Osteoblast (primary cell): Measurements from ENCODE around the gene CTNS. TPM values are rescaled to one million over a fixed set of nuclear protein-coding genes. Genes with fewer than 3 reads are reported as not detected.

Experiments
- DNase-seq: peaks from one replicate; pipeline ENCODE4 v3.0.0; 2011; ENCODE audit warnings: low spot score, mixed read lengths; ENCODE audit not compliant: insufficient read length; ENCODE audit errors: missing footprints
- H2AFZ ChIP-seq: 2 replicates; pipeline ENCODE4 v1.6.0; 2011; ENCODE audit warnings: mild to moderate bottlenecking, low read length
- H3K27ac ChIP-seq: 2 replicates; pipeline ENCODE4 v1.5.1; 2011; ENCODE audit warnings: mild to moderate bottlenecking, low read depth, low read length, moderate library complexity
- H3K27me3 ChIP-seq: 2 replicates; pipeline ENCODE4 v1.6.0; 2012; ENCODE audit warnings: mild to moderate bottlenecking, control low read depth, inconsistent platforms, low read length, moderate library complexity; ENCODE audit not compliant: insufficient read depth
- H3K36me3 ChIP-seq: 2 replicates; pipeline ENCODE4 v1.5.1; 2011; ENCODE audit warnings: mild to moderate bottlenecking, low read length, control low read depth, moderate library complexity; ENCODE audit not compliant: insufficient read depth
- H3K4me1 ChIP-seq: 2 replicates; pipeline ENCODE4 v1.5.1; 2011; ENCODE audit warnings: mild to moderate bottlenecking, low read length, control low read depth, moderate library complexity; ENCODE audit not compliant: insufficient read depth
- H3K4me2 ChIP-seq: 2 replicates; pipeline ENCODE4 v1.6.0; 2011; ENCODE audit warnings: mild to moderate bottlenecking, low read length; ENCODE audit not compliant: insufficient read depth
- H3K4me3 ChIP-seq: fragments of 200-600 bp; sonication (generic); 3 replicates; pipeline ENCODE4 v1.5.1; 2012; ENCODE audit warnings: mild to moderate bottlenecking, low read length, inconsistent platforms; ENCODE audit not compliant: insufficient read depth
- H3K79me2 ChIP-seq: 2 replicates; pipeline ENCODE4 v1.6.0; 2012; ENCODE audit warnings: mild to moderate bottlenecking, low read length, control low read depth, inconsistent platforms; ENCODE audit not compliant: insufficient read depth
- H3K9me3 ChIP-seq: 2 replicates; pipeline ENCODE4 v1.5.1; 2011; ENCODE audit warnings: low read depth, low read length, control low read depth
- H4K20me1 ChIP-seq: 2 replicates; pipeline ENCODE4 v1.6.0; 2012; ENCODE audit warnings: mild to moderate bottlenecking, low read length, control low read depth; ENCODE audit not compliant: insufficient read depth
- total RNA-seq: library from RNA; depleted of rRNA; stranded (reverse); fragments of >200 nt; gene quantifications from 2 replicates; pipeline ENCODE4 v1.2.3, GENCODE V29; 2012
- TF ChIP-seq, protein P1 (sequence below): IDR thresholded peaks from 2 replicates; pipeline ENCODE4 v1.5.1; 2011; ENCODE audit warnings: mild to moderate bottlenecking, low read depth, low read length, moderate library complexity; ENCODE audit errors: extremely low read depth

Gene CTNS
- total RNA-seq, 1 donor, result 34.7 TPM

DNA sequence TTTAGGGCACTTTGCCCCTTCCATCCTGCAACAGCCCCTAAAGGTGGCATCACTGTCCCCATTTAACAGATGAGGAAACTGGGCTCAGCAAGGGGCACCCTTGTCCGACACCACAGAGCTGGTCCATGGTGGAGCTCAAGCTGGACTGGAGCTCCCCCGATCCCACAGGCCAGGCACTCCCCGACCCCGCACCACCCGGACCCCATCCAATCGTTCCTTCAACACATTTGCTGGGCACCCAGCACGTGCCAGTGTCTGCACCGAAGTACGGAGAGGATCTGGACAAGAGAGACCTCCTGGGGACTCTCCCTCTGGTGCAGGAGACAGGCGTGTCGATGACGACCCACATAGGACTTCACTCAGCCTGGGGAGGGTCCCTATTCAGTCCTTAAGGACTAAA, 45.5 kb downstream of the CTNS start:
- H2AFZ ChIP-seq, result no peak overlapping the region
- no peaks in the 10 kb centered on the region for H3K36me3 ChIP-seq
- no peak overlapping the region for H3K27ac ChIP-seq
- peaks cover 4% of the 10 kb centered on the region for H3K27me3 ChIP-seq
- H4K20me1 ChIP-seq, result no peaks in the 10 kb centered on the region
- H3K4me1 ChIP-seq, result peaks cover 2% of the 10 kb centered on the region
- DNase-seq, result peak; percentile 70
- no peak overlapping the region for H3K4me3 ChIP-seq
- no peak overlapping the region for H3K4me2 ChIP-seq
- H3K9me3 ChIP-seq, result no peaks in the 10 kb centered on the region
- TF ChIP-seq, protein P1, sequence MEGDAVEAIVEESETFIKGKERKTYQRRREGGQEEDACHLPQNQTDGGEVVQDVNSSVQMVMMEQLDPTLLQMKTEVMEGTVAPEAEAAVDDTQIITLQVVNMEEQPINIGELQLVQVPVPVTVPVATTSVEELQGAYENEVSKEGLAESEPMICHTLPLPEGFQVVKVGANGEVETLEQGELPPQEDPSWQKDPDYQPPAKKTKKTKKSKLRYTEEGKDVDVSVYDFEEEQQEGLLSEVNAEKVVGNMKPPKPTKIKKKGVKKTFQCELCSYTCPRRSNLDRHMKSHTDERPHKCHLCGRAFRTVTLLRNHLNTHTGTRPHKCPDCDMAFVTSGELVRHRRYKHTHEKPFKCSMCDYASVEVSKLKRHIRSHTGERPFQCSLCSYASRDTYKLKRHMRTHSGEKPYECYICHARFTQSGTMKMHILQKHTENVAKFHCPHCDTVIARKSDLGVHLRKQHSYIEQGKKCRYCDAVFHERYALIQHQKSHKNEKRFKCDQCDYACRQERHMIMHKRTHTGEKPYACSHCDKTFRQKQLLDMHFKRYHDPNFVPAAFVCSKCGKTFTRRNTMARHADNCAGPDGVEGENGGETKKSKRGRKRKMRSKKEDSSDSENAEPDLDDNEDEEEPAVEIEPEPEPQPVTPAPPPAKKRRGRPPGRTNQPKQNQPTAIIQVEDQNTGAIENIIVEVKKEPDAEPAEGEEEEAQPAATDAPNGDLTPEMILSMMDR, result no peak
- H3K79me2 ChIP-seq, result no peaks in the 10 kb centered on the region

DNA sequence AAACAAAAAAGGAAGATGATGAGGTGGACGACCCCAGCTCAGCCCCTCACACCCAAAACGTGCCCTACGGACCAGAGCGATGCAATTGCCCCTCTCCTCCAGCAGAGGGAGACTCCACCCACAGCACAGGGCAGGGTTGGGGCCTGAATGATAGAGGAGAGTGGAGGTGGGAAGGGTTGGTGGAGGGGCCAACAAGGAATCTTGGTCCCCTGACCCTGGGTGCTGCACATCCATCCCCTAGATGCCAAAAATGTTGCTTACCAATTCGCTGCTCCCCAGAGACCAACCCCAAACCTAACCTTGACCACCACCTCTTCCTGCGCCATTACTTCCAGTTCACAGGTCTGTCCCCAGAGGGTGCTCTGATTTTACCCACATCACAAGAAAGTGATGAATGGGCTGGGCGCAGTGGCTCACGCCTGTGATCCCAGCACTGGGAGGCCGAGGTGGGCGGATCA, 46.5 kb downstream of the CTNS start:
- H3K27ac ChIP-seq, result no peak overlapping the region
- no peaks in the 10 kb centered on the region for H3K79me2 ChIP-seq
- no peak overlapping the region for H2AFZ ChIP-seq
- no peaks in the 10 kb centered on the region for H4K20me1 ChIP-seq
- no peak overlapping the region for H3K4me3 ChIP-seq
- no peak overlapping the region for H3K4me2 ChIP-seq
- TF ChIP-seq, protein P1, result peak; percentile 88
- H3K27me3 ChIP-seq, result peaks cover 4% of the 10 kb centered on the region
- H3K36me3 ChIP-seq, result no peaks in the 10 kb centered on the region
- H3K4me1 ChIP-seq, result peaks cover 2% of the 10 kb centered on the region
- peak; percentile 98 for DNase-seq
- H3K9me3 ChIP-seq, result no peaks in the 10 kb centered on the region

DNA sequence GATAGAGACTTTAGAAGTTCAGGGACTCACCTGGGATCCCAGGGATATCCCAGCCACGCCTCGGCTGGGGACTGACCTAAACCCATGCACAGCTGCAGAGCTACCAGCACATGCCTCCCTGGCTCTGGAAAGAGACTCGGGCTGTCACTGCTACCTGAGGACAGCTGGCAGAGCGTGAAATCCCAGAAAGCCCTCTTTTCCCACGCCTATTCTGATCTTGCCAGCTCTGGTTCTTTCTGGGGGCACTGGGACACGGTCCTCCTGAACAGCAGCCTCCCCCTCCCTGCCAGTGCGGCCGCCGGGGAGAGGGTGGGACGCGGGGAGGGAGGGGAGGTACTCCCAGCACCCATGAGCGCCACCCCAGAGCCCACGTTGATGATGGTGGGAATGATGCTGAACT, 48.6 kb downstream of the CTNS start:
- H4K20me1 ChIP-seq, result no peaks in the 10 kb centered on the region
- no peak overlapping the region for H3K4me2 ChIP-seq
- DNase-seq, result peak; percentile 75
- no peak overlapping the region for H3K4me3 ChIP-seq
- H3K36me3 ChIP-seq, result no peaks in the 10 kb centered on the region
- no peak overlapping the region for H3K27ac ChIP-seq
- peaks cover 4% of the 10 kb centered on the region for H3K27me3 ChIP-seq
- H3K4me1 ChIP-seq, result no peaks in the 10 kb centered on the region
- no peak overlapping the region for H2AFZ ChIP-seq
- H3K79me2 ChIP-seq, result no peaks in the 10 kb centered on the region
- TF ChIP-seq, protein P1, result no peak
- H3K9me3 ChIP-seq, result no peaks in the 10 kb centered on the region

DNA sequence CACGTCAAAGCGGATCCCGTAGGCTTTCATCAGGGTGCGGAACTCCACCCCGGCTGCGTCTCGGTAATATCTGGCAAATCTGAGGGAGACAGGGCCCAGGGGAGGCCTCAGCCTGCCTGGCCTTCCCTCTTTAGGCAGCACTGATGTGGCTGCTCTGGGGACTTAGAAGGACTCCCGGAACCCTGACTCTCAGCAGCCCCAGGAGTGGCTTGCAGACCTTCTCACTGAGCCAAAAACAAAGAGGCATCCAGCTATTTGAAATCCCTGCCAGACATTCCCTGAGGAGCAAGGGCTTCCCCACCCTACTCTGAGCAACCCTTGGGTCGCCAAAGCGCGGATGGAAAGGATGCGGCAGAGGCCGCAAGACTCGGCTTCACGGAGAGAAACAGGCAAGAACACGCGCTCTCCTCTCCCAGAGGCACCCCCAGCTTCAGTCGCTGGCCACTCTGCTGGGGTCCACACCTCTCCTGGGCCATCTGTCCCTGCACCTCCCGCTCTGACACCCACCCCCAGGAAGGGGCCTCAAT, 51.5 kb downstream of the CTNS start:
- Histone ChIP-seq H3K4me2 (no peak overlapping the region), H3K4me1 (no peaks in the 10 kb centered on the region), H3K27me3 (peaks cover 4% of the 10 kb centered on the region), H3K79me2 (no peaks in the 10 kb centered on the region), H2AFZ (peak overlapping the region; percentile 29), H4K20me1 (no peaks in the 10 kb centered on the region), H3K27ac (no peak overlapping the region), H3K9me3 (no peaks in the 10 kb centered on the region), H3K36me3 (no peaks in the 10 kb centered on the region), H3K4me3 (no peak overlapping the region)
- DNase-seq, result peak; percentile 92
- TF ChIP-seq, protein P1, result no peak
